ENCODE data around the gene CCDC178. TPM values are rescaled to one million over a fixed set of nuclear protein-coding genes. Genes with fewer than 3 reads are reported as not detected.
"Not testable (repeated sequence)": the region's sequence is repeated elsewhere in the genome, so short reads cannot be mapped to it uniquely, and the experiment has no call there.

Gene CCDC178
- total RNA-seq, 1 donor from 2014 or later: 2.9 TPM

DNA sequence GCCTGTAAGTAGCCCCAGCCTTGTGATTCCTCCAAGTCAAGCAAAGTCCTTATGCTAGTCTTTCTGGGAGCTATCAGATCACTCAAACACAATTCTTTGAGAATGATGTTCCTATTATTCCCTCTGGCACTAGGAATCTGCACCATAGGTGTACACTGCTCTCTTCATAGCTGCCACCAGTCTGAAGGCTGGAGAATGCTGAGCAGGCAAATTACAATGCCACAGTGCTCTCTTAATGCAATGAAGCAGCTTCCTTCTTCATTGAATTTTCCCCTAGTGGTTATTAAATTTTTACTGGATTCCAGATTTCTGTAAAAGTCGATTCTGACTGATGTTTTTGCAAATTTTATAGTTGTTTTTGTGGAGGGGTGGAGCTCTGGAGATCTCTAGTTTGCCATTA is 84.8 kb downstream of the CCDC178 start:
- no peak for DNase-seq (ENCODE audit: extremely low read depth, low read depth, low spot score)

DNA sequence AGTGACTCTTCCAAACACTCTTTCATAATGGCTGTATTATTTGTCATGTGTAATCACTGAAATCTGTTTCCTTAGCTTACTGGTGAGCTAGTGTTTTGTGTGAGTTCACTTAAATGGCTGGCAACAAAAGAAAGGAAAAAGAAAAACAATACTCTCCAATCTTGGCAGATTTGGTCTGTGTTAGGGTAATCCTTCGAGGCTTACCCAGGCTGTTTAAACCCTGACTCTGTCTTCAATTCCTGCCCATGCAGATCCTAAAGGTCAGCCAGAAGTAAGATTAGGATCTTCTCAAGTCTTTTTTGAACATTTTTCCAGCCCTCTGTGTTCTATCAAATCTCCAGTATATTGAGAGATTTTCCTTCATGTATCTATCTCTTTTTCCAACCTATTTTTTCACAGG is 85.3 kb downstream of the CCDC178 start:
- DNase-seq (ENCODE audit: extremely low read depth, low read depth, low spot score): no peak

DNA sequence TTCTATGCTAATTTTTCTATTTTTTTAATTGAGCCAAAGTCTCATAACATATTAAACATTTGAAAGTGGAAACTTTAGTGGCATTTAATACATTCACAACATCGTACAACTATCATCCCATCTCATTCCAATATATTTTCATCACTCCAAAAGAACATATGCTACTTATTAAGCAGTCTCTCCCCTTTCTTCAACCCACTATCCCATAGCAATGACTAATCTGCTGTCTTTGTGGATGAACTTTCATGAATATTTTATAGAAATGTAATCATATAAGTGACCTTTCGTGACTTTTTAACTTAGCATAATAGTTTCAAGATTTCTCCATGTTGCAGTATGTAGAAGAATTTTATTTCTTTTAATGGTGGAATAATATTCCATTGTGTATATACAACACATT is 90.3 kb downstream of the CCDC178 start:
- DNase-seq (ENCODE audit: extremely low read depth, low read depth, low spot score): no peak

DNA sequence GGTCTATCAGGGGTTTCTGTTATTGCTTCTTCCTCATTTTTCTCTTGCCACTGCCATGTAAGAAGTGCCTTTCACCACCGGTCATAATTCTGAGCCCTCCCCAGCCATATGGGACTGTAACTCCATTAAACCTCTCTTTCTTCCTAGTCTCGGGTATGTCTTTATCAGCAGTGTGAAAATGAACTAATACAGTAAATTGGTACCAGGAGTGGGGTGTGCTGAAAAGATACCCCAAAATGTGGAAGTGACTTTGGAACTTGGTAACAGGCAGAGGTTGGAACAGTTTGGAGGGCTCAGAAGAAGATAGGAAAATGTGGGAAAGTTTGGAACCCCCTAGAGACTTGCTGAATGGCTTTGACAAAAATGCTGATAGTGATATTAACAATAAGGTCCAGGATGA is 100.8 kb downstream of the CCDC178 start:
- not testable (repeated sequence) for DNase-seq (ENCODE audit: extremely low read depth, low read depth, low spot score)

DNA sequence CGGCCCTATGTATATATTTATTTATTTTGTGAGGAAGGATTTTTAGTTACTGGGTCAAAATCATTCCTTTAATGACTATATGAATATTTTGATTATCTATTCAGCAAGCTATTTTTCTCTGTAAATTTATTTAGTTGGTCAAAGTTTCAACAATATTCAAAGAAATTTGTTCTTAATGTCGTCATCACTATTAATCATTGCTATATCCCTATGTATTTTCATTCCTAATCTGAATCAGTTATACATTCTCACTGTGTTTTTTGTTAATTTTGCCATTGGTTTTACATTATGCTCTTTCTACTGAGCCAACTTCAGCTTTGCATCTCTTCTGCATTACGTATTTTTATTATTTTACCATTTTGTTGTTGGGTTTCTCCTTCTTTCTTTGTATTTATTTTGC is 105.7 kb downstream of the CCDC178 start:
- no peak for DNase-seq (ENCODE audit: extremely low read depth, low read depth, low spot score)

DNA sequence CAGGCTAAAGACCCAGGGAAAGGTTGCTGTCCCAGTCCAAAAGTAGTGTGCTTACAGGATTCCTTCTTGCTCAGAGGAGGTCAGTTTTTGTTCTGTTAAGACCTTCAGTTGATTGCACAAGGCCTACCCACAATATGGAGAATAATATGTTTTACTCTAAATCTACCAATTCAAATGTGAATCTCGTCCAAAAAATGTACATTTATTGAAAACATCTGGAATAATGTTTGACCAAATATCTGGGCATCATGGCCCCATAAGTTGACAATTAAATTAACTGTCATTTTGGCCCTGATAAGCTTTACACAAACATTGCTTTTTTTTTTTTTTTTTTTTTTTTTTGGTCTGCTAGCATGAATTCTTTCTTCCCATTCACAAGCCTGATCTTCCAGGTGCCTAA is 109.8 kb downstream of the CCDC178 start:
- no peak for DNase-seq (ENCODE audit: extremely low read depth, low read depth, low spot score)

DNA sequence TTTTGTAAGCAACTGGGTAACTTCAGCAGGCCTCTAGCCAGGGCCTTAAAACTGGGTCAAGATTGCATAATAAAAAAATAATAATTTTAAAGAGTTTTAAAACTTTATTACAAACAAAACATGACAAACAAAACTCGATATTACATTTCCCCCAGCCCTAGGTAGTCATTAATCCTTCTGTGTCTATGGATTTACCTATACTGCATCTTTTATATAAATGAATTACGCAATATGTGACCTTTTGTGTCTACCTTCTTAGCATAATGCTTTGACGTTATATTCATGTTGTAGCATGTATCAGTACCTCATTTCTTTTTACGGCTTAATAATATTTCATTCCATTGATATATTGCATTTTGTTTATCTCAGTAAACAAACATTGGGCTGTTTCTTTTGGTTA is 113.5 kb downstream of the CCDC178 start:
- no peak for DNase-seq (ENCODE audit: extremely low read depth, low read depth, low spot score)

DNA sequence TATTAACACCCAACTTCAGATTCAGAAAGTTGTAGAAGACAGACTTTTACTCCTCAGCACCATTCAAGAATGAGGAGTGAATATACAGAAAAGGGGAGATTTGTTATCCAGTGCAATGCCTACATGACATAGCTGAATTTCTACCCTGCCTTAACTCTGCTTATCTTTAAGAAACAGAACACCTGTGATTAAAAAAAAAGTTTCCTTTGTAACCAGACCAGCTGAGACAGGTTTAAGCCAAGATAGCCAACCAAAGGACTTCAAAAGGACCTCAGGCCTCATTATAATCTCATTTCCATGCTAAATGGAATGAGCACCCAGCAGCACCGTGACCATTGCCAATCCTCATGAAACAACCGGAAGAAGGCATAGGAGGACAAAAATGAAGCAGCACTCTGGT is 122.9 kb downstream of the CCDC178 start:
- no peak for DNase-seq (ENCODE audit: extremely low read depth, low read depth, low spot score)

DNA sequence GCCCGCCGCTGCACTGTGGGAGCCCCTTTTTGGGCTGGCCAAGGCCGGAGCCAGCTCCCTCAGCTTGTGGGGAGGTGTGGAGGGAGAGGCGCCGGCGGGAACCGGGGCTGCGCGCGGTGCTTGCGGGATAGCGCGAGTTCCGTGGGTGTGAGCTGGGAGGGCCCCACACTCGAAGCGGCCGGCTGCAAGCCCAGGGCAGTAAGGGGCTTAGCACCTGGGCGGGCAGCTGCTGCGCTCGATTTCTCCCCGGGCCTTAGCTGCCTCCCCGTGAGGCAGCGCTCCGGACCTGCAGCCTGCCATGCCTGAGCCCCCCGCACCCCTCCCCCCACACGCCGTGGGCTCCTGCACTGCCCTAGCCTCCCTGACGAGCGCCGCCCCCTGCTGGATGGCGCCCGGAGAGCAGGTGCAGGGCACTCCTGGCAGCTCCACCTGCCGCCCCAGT is 124.4 kb downstream of the CCDC178 start:
- DNase-seq (ENCODE audit: extremely low read depth, low read depth, low spot score): no peak

DNA sequence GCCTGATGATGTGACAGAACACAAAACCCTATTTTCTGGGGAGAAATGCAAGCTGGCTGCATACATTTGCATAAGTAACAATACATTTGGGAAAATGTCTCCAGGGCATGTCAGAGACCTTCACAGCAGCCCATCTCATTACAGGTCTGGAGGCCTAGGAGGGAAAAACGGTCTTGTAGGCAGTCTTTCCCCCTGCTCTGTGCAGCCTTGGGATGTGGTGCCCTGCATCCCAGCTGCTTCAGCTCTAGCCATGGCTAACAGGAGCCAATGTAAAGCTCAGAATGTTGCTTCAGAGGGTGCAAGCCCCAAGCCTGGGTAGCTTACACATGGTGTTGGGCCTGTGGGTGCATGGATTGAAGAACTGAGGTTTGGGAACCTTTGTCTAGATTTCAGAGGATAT is 133.0 kb downstream of the CCDC178 start:
- no peak for DNase-seq (ENCODE audit: extremely low read depth, low read depth, low spot score)

DNA sequence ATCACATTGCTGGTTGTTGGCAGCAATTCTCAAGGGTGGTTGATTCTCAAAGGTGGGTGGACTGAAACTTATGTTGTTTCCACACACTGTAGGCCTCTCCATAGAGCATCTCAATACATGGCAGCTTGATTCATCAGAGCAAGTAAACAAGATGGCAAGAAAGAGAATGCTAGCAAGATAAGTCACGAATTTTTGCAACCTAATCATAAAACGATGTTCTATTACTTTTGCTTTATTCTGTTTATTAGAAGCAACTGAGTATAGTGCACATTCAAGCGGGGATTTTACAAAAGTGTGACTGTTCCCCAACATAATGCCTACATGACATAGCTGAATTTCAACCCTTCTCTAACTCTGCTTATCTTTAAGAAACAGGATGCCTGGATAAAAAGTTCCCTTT is 136.2 kb downstream of the CCDC178 start:
- no peak for DNase-seq (ENCODE audit: extremely low read depth, low read depth, low spot score)

DNA sequence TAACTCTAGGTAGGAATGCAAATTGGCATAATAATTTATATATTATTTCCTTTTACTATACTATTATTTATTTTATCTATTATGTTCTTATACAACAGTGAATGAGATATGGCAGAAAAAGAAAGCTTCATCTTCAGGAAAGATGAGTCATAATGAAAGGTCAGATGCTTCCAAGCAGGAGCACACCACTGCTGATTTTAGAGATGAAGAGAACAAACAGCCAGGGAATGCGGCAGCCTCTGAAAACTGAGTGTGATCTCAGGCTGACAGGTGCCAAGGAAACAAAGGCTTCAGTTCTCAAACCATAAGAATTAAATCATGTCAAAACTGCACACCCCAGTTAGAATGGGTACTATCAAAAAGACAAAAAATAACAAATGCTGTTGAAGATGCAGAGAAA is 149.0 kb downstream of the CCDC178 start:
- no peak for DNase-seq (ENCODE audit: extremely low read depth, low read depth, low spot score)

DNA sequence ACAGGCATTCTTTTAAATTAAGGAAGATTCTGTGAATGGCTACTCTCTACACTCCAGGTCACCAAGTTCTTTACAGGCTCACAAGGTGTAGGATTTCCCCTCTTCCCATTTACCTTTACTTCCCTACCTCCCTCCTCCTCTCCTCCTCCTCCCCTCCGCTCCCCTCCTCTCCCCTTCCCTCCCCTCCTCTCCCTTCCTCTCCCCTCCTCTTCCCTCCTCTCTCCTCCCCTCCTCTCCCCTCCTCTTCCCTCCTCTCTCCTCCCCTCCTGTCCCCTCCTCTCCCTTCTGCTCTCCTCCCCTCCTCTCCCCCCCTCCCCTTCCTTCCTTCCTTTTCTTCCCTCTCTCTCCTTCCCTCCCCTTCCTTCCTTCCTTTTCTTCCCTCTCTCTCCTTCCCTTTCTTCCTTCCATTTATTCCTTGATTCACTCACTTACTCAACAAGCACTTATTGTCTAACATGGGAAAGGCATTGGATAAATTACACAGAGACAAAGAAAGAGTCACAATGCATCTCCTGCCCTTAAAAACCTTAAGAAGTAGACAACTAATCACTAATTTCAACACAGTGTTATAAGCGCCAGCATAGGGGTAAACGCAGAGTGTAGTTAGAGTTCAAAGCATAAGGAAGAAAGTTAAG is 152.3 kb downstream of the CCDC178 start:
- no peak for DNase-seq (ENCODE audit: extremely low read depth, low read depth, low spot score)

DNA sequence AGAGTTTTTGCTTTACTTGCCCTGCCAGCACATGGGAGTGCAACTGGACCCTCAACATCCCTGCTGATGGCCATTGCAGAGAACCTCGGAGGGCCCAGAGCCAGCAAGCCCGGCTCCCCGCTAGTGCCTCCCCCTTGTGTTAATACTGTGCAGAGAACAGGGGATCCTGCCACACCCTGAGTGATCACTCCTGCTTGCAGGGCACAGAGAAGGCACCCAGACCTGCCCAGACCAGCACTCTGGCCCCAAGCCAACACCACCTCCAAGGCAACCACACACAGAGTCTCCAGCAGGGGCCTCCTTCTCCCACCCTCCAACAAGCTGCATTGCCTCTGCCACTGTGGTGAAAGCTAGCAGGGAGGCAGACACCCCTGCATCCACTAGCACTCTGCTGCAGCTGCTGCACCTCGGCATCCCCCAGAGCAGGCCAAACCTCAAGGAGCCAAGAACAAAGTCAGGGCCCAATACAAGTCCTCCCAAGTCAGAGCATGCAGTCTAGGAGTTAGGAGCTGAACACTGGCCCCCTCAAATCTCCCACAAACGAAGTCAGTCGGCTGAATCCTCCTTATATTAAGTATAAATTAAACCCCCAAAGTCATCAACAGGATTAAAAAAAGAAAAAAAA is 157.7 kb downstream of the CCDC178 start:
- DNase-seq (ENCODE audit: extremely low read depth, low read depth, low spot score): no peak

DNA sequence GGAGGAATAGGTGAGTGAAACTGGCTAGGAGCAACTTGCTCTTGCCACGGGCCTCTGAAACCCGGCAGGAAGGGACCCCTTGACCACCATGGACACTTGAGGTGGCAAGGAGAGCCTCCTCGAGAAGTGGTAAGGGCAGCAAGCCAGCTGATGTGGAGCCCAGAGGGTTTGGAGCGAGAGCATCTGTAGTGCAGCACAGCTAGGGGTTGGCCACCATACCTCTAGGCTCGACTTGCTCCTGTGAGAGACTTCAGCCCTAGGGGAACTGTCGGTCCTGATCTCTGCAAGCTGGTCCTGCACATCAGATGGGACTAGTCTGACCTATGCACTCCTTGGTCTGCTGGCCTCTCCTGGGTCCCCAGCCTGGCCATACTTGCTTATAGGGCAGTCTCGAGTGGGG is 158.4 kb downstream of the CCDC178 start:
- DNase-seq (ENCODE audit: extremely low read depth, low read depth, low spot score): no peak

DNA sequence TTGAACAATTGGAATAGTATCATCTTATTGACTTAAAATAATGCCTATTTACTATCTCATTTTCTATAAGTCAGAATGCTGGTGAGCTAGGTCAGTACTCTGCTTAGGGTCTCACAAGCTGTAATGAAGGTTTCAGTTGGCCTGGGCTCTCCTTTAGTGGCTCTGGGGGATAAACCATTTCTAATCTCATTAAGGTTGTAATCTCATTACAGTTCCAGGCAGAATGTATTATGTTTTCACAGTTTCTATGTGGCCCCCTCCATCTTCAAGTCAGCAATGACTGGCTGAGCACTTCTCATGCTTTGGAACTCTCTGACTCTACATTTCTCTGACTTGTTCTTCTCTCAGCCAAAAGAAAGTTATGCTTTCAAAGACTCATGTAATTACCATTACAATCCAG is 163.1 kb downstream of the CCDC178 start:
- DNase-seq (ENCODE audit: extremely low read depth, low read depth, low spot score): no peak

DNA sequence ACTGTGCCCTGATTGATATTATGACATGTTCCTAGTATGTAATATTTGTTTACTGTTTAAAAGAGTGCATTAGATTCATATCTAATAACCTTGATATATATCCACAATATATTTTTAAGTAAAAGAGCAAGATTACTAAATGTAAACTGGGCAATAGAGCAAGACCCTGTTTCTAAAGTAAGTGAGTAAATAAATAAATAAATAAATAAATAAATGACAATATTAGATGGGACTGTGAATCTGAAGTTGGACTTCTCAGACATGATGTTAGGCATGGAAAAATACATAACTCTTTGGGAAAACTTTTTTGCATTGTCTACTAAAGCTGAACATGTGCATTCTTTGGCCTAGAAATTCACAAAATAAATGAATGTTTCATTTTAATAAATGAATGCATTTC is 164.7 kb downstream of the CCDC178 start:
- no peak for DNase-seq (ENCODE audit: extremely low read depth, low read depth, low spot score)

DNA sequence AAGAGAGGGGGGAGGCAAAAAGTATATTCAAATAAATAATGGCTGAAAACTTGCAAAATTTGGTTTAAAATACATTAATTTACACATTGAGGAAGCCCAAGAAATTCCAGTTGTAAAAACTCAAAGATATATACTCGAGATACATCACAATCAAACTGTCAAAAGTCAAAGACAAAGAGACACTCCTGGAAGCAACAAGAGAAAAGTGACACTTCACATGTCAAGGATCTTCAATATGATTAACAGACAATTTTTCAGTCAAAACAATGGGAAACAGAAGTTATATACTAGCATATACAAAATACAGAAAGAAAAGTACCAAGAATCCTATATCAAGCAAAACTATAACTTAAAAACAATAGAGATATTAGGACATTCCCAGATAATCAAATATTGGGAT is 170.2 kb downstream of the CCDC178 start:
- DNase-seq (ENCODE audit: extremely low read depth, low read depth, low spot score): no peak

DNA sequence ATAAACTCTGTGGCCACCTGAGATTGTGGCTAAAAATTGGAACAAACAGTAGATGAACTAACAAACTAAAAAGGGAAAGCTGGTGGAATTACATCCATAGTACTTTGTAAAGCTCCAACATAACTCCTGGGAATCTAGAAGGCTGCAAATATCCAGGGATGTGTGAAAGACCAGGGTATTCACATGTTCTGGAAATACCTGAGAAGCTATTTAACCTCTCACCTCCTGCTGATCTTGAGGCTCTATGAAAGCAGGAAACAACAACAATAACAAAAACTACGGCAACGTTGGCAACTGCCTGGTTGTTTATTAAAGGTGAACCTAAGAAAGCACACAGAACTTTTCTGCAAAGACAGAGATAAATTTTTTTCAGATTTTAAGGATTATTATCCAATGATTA is 171.3 kb downstream of the CCDC178 start:
- DNase-seq (ENCODE audit: extremely low read depth, low read depth, low spot score): no peak

DNA sequence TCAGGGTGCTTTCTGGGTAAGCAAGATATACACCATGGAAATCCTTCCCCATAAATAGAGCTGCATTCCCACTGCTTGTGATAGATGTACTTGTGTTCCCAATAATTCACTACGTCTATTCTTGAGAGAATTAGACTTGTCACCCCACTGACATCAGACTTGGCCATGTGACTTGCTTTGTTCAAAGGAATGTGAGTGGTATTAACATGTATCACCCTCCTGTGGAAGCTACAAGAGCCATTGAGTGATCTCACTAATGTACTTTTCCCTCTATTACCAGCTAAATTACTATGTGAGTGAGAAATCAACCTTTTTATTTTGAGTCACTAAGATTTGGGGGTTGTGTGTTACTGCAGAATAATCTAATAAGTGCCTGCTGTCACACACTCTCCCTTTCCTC is 176.0 kb downstream of the CCDC178 start:
- no peak for DNase-seq (ENCODE audit: extremely low read depth, low read depth, low spot score)

DNA sequence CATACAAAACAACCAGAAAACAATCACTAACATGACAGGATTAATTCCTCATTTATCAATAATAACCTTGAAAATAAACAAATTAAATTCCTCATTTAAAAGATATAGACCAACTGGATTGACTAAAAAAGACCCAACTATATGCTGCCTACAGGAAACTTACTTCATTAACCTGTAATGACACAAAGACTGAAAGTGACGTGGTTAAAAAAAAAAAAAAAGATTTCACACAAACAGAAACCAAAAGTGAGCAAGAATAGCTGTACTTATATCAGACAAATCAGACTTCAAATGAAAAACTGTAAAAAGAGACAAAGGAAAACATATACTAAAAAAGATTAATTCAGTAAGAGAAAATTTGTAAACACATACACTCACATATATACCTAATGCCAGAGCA is 201.2 kb downstream of the CCDC178 start:
- DNase-seq (ENCODE audit: extremely low read depth, low read depth, low spot score): no peak

DNA sequence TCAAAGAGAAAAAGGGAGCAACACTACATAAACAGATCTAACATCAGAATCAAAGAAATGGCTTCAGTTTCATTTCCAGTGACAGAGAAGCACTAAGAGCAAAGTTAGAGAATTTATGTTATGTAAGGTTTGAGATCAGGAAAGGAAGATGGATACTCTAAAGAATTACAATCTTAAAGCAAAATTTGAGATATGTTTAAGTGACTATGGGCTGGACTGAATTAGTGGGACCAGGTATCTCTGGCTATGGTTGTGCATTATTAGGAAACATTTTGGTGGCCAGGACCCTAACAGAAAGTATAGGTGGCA is 208.2 kb downstream of the CCDC178 start:
- DNase-seq (ENCODE audit: extremely low read depth, low read depth, low spot score): no peak

Data from glomerular endothelial cell (primary cell).